Activated naive CD4-positive, alpha-beta T cell treated with anti-CD3 and anti-CD28 coated beads, Interleukin-2, amount 10 ng/mL, durations not matched to agents 7 days and 5 days (primary cell): Measurements from ENCODE around the gene UBR1.
A peak's percentile ranks its signal among the peaks of the same experiment; 100 is the strongest.

Source experiments
- CTCF ChIA-PET: fragments of 350-600 bp; sonication (Branson Sonifier 250); formaldehyde crosslinking; loops from one replicate; lab custom pipeline; 2021; ENCODE audit warnings: antibody characterized with exemption; lab: Charles Lee
- DNase-seq: peaks from one replicate; pipeline ENCODE4 v3.0.0-alpha.2; 2020
- H3K27ac Mint-ChIP-seq: one replicate; pipeline ENCODE4 v1.8.0; 2021; ENCODE audit warnings: mild to moderate bottlenecking, moderate library complexity, mixed read lengths
- H3K27me3 Mint-ChIP-seq: one replicate; pipeline ENCODE4 v1.8.0; 2021; ENCODE audit warnings: mild to moderate bottlenecking, mixed read lengths
- H3K36me3 Mint-ChIP-seq: one replicate; pipeline ENCODE4 v1.8.0; 2021; ENCODE audit warnings: mixed read lengths
- H3K4me1 Mint-ChIP-seq: one replicate; pipeline ENCODE4 v1.8.0; 2021; ENCODE audit warnings: mixed read lengths
- H3K4me3 Mint-ChIP-seq: one replicate; pipeline ENCODE4 v1.8.0; 2021; ENCODE audit warnings: mild to moderate bottlenecking, moderate library complexity, mixed read lengths
- H3K9me3 Mint-ChIP-seq: one replicate; pipeline ENCODE4 v1.8.0; 2021; ENCODE audit warnings: mixed read lengths

UBR1 gene

DNA sequence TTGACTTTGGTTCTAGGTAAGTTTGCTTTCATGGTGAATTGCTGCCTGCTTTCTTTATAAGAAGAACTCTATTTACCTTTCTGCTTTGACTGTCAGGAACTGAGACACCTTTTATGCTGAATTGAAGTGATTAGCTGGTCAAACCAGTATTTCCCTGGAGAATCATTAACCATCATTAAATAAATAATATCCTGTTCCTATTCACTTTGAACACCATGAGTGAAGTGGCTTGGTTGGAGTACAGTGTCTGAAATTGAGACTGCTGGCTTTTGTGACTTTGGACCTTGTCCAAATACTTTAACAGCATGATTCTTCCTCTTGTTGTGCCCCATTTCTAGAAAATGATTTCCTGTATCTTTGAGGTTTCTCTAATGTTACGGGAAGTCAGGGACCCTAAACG lies 21.9 kb upstream of the UBR1 start:
- Mint-ChIP-seq H3K36me3 (peaks cover 4% of the 10 kb centered on the region), H3K27me3 (peaks cover 43% of the 10 kb centered on the region), H3K4me3 (no peak overlapping the region), H3K9me3 (peaks cover 5% of the 10 kb centered on the region), H3K27ac (no peak overlapping the region), H3K4me1 (peaks cover 24% of the 10 kb centered on the region)
- CTCF ChIA-PET = no interaction called here
- DNase-seq = no peak

DNA sequence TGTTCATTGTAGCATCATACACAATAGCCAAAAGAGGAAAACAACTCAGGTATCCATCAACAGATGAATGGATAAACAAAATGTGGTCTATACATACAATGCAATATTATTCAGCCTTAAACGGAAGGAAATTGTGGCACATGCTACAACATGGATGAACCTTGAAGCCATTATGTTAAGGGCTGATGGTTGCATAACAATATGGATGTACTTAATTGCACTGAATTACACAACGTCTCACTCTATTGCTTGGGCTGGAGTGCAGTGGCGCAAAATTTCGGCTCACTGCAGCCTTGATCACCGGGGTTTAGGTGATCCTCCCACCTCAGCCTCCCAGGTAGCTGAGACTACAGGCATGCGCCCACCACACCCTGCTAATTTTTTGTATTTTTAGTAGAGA lies 20.5 kb upstream of the UBR1 start:
- H3K27ac Mint-ChIP-seq = no peak overlapping the region
- H3K4me3 Mint-ChIP-seq = no peak overlapping the region
- DNase-seq = no peak
- H3K4me1 Mint-ChIP-seq = peaks cover 28% of the 10 kb centered on the region
- H3K36me3 Mint-ChIP-seq = peaks cover 4% of the 10 kb centered on the region
- peaks cover 46% of the 10 kb centered on the region for H3K27me3 Mint-ChIP-seq
- CTCF ChIA-PET = no interaction called here
- H3K9me3 Mint-ChIP-seq = peaks cover 5% of the 10 kb centered on the region

DNA sequence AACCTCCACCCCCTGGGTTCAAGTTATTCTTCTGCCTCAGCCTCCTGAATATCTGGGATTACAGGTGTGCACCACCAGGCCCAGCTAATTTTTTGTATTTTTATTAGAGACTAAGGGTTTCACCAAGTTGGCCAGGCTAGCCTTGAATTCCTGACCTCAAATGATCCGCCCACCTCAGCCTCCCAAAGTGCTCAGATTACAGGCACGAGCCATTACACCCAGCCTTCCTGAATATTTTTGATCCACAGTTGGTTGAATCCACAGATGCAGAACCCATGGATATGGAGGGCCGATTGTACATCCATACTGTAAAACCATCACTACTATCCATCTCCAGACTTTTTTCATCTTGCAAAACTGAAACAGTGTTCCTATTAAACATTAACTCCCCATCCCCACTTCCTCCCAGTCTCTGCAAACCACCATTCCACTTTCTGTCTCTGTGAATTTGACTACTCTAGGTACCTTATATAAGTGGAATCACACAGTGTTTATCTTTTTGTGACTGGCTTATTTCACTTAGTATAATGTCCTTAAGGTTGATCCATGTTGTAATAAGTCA lies 19.3 kb upstream of the UBR1 start:
- peaks cover 4% of the 10 kb centered on the region for H3K36me3 Mint-ChIP-seq
- no peak overlapping the region for H3K4me3 Mint-ChIP-seq
- H3K27me3 Mint-ChIP-seq = peaks cover 46% of the 10 kb centered on the region
- H3K9me3 Mint-ChIP-seq = peaks cover 5% of the 10 kb centered on the region
- H3K27ac Mint-ChIP-seq = no peak overlapping the region
- CTCF ChIA-PET = no interaction called here
- H3K4me1 Mint-ChIP-seq = peaks cover 28% of the 10 kb centered on the region
- no peak for DNase-seq

DNA sequence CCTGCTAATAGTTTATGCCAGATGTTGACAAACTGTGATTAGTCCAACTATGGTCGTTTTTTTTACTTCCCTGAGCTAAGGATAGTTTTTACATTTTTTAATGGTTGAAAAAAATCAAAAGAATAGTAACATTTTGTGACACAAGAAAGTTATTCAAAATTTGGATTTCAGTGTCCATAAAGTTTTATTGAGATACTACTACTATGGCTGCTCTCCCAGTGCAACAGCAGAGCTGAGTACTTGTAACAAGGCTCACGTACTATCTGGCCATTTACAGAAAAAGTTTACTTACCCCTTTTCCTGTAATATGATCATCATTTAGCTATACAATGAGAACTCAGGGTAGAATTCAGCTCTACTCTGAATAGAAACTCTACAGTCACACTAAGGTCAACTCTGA lies 16.0 kb upstream of the UBR1 start:
- peaks cover 4% of the 10 kb centered on the region for H3K36me3 Mint-ChIP-seq
- H3K27me3 Mint-ChIP-seq = peaks cover 53% of the 10 kb centered on the region
- no peaks in the 10 kb centered on the region for H3K9me3 Mint-ChIP-seq
- DNase-seq = no peak
- H3K4me1 Mint-ChIP-seq = peaks cover 24% of the 10 kb centered on the region
- CTCF ChIA-PET = interaction anchor here (1.1 kb wide), 1 partner anchor 10 kb away, joined by 4 read pairs; no protein-coding TSS in a partner anchor
- H3K4me3 Mint-ChIP-seq = peak overlapping the region; percentile 87
- H3K27ac Mint-ChIP-seq = no peak overlapping the region

DNA sequence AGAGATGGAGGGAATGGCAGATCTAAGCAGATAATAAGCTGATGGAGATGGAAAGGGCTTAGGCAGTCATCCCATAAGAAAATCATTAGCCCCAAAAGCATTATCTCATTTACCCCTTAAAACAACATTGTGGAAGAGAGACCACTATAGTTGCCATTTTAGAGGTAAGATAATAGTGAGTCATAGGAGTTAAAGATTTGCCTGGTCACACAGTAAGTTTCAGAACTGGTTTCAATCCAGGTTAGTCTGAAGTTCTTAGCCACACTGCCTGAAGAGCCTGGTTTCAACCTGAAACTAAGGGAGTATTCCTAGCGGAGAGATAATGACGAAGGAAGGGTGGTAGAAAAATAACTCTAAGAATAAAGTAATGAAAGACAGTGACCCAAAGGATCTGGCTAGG lies 13.0 kb upstream of the UBR1 start:
- H3K27me3 Mint-ChIP-seq = peaks cover 65% of the 10 kb centered on the region
- DNase-seq = no peak
- H3K27ac Mint-ChIP-seq = no peak overlapping the region
- peaks cover 19% of the 10 kb centered on the region for H3K4me1 Mint-ChIP-seq
- H3K36me3 Mint-ChIP-seq = peaks cover 2% of the 10 kb centered on the region
- H3K9me3 Mint-ChIP-seq = no peaks in the 10 kb centered on the region
- H3K4me3 Mint-ChIP-seq = no peak overlapping the region
- CTCF ChIA-PET = no interaction called here

DNA sequence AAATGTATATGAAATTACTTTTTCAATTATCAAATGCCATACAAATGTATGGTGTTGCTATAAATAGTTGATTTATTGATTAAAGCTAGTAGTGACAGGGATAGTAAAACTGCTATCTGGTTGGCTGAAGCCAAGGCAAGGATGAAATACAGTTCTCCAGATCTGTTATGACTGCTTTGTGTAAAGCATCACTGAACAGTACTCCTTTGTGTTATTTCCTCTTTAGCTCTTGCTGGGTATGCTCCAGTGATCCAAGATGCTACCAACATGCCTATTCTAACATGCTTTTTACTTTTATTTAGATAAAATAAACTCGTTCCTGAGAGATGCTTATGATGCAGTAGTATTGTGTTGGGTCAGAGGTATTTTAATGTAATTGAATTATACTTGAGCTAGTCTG lies 12.4 kb upstream of the UBR1 start:
- DNase-seq = no peak
- Mint-ChIP-seq H3K36me3 (peaks cover 2% of the 10 kb centered on the region), H3K4me3 (no peak overlapping the region), H3K9me3 (no peaks in the 10 kb centered on the region), H3K27me3 (peaks cover 65% of the 10 kb centered on the region), H3K27ac (no peak overlapping the region), H3K4me1 (peaks cover 14% of the 10 kb centered on the region)
- CTCF ChIA-PET = no interaction called here

DNA sequence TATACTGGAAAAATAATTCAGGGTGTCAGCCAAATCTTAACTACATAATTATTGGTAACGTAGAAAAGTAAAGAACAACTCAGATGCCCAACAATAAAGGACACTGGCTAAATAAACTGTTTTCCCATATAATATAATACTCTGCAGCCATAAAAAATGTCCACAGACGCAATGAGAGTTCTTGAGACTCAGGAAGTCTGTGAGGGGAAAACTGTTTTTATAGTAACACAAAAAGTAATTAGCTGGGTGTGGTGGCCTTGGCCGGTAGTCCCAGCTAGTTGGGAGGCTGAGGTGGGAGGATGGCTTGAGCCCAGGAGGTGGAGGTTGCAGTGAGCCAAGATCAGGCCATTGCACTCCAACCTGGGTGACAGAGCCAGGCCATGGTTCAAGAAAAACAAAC lies 5.5 kb upstream of the UBR1 start:
- Mint-ChIP-seq H3K27me3 (peaks cover 26% of the 10 kb centered on the region), H3K27ac (no peak overlapping the region), H3K4me1 (peaks cover 5% of the 10 kb centered on the region), H3K36me3 (no peaks in the 10 kb centered on the region), H3K9me3 (no peaks in the 10 kb centered on the region), H3K4me3 (no peak overlapping the region)
- CTCF ChIA-PET = interaction anchor here (1.7 kb wide), 1 partner anchor 11 kb away, joined by 4 read pairs; no protein-coding TSS in a partner anchor
- no peak for DNase-seq

DNA sequence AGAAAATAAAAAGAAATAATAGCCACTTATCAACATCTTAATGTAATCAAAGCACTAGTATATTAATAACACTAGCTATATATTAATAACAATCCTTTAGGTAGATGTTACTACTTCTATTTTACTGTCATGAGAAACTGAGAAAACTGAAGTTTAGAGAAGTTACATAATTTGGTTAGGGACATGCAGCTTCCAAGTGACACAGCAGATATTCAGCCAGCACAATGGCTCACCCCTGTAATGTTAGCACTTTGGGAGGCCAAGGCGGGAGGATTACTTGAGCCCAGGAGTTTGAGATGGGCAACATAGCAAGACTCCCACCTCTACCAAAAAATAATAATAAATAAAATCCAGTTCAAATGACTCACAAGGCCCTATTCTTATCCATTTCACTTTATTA lies 1.9 kb upstream of the UBR1 start:
- peaks cover 33% of the 10 kb centered on the region for H3K4me1 Mint-ChIP-seq
- peaks cover 9% of the 10 kb centered on the region for H3K27me3 Mint-ChIP-seq
- no peak overlapping the region for H3K27ac Mint-ChIP-seq
- no peak for DNase-seq
- peaks cover 24% of the 10 kb centered on the region for H3K36me3 Mint-ChIP-seq
- no peaks in the 10 kb centered on the region for H3K9me3 Mint-ChIP-seq
- no peak overlapping the region for H3K4me3 Mint-ChIP-seq
- CTCF ChIA-PET = interaction anchor here (1.1 kb wide), 1 partner anchor 10 kb away, joined by 3 read pairs; no protein-coding TSS in a partner anchor

DNA sequence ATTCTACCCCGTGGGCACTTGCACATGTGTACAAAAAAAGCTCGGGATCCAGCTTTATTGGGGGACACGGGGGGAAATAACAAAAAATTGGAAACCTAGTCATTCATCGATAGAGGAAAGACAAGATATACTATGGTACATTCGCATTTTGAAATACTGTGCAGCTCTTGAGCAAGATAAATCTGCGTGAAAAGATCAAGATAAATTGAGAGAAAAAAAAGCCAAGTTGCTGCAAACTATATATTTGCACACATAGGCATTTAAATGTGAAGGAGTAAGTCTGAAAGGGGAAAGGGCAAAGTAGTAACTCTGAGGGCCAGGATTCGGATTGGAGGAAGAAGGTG lies 620 bp upstream of the UBR1 start:
- CTCF ChIA-PET = interaction anchor here (0.9 to 1.0 kb wide), 2 partner anchors 77 to 82 kb away, joined by 3 read pairs; no protein-coding TSS in a partner anchor
- Mint-ChIP-seq H3K4me1 (peaks cover 42% of the 10 kb centered on the region), H3K27ac (peak overlapping the region; percentile 97), H3K9me3 (no peaks in the 10 kb centered on the region), H3K27me3 (peaks cover 6% of the 10 kb centered on the region), H3K4me3 (peak overlapping the region; percentile 84), H3K36me3 (peaks cover 33% of the 10 kb centered on the region)
- no peak for DNase-seq

DNA sequence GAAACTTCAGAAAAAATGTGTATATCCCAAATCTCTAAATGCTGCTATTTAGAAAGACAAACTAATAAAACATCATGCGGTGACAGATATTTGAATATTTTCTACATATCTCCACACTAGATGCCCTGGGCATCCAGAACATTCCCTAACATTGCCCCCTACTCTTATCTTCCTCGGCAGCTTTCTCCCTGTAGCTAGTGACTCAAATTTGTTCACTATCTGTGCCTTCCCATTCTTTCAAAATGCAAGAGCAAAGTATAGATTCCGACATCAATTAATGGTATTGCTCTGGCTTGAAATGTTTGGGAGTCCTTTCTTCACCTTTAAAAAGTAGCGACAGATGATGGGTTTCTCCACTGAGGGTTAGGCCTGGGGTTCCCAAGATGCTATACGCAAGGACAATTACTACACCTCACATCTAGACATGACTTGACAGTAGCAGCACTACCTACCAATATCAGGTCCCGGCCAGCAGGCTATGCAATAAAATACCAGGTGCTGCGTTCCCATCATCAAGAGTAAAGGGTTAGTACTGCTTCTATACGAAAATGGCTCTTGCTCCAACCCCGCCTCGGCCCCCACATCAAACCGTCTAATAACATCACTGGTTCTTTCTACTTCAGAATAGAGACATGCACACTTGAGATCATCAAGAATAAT lies 631 bp downstream of the UBR1 start:
- no peaks in the 10 kb centered on the region for H3K9me3 Mint-ChIP-seq
- peak overlapping the region; percentile 84 for H3K4me3 Mint-ChIP-seq
- H3K27me3 Mint-ChIP-seq = no peaks in the 10 kb centered on the region
- peaks cover 44% of the 10 kb centered on the region for H3K36me3 Mint-ChIP-seq
- CTCF ChIA-PET = interaction anchor here (1.4 kb wide), 1 partner anchor 80 kb away, joined by 3 read pairs; the partner anchor contains the start of gene CCNDBP1
- peak; percentile 55 for DNase-seq
- H3K27ac Mint-ChIP-seq = peak overlapping the region; percentile 97
- peaks cover 51% of the 10 kb centered on the region for H3K4me1 Mint-ChIP-seq

DNA sequence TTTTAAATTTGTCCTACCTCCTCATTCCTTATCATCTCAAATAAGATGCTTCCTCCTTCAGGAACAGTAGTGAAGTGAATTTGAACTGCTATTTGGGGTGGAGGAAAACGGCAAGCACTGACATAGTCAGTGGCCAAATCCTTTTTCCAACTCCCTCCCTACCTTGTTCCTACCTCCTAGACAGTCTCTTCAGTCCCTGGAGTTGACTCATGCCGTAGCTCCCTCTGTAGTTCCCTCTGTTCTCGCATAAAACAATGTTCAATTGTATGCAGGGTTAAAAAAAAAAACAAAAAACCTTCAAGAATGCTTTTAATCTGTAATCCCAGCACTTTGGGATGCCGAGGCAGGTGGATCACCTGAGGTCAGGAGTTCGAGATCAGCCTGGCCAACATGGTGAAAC lies 1.4 kb downstream of the UBR1 start:
- CTCF ChIA-PET = interaction anchor here (0.6 to 1.4 kb wide), 3 partner anchors 81 to 285 kb away, joined by 3 read pairs; partner anchors contain the start of gene CCNDBP1
- Mint-ChIP-seq H3K9me3 (no peaks in the 10 kb centered on the region), H3K36me3 (peaks cover 48% of the 10 kb centered on the region), H3K27me3 (no peaks in the 10 kb centered on the region), H3K4me3 (peak overlapping the region; percentile 40), H3K27ac (no peak overlapping the region), H3K4me1 (peaks cover 55% of the 10 kb centered on the region)
- no peak for DNase-seq

DNA sequence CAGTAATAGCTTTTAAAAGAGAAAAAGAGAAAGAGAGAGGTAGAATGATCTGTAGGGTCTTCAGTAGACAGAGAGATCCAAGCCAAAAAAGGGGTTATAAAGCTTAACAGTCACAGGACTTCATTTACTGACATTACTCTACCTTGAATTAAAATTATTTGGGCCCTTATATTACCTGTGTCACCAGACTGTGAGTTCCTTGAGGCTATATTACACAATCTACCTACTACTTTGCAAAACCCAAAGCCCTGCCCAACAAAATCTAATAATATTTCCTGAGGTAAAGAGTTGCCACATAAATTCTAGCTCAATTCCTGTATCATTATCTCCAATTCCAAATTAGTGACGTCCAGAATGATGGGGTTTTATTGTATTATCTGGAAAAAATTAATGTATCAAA lies 1.9 kb downstream of the UBR1 start:
- Mint-ChIP-seq H3K27ac (no peak overlapping the region), H3K4me1 (peaks cover 55% of the 10 kb centered on the region), H3K9me3 (no peaks in the 10 kb centered on the region), H3K27me3 (no peaks in the 10 kb centered on the region), H3K36me3 (peaks cover 48% of the 10 kb centered on the region), H3K4me3 (no peak overlapping the region)
- DNase-seq = no peak
- CTCF ChIA-PET = interaction anchor here (0.6 to 1.4 kb wide), 4 partner anchors 81 to 284 kb away, joined by 3 read pairs; partner anchors contain the start of gene CCNDBP1

DNA sequence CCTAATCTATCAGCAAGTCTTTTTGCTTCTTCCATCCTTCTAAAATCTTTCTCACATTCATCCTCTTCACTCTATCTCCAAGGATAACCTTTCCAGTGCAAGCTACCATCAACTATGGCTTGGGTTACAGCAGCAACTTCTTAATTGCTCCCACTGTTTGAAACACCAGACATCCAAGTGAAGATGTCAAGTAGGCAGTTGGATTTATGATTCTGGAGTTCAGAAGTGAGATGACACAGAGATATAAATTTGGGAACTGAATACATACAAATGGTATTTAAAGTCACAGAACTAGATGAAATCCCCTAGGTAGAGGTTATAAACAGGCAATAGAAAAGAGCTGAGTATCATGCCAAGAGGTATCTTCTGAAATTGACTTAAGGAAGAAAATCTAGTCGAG lies 3.7 kb downstream of the UBR1 start:
- no peak overlapping the region for H3K27ac Mint-ChIP-seq

DNA sequence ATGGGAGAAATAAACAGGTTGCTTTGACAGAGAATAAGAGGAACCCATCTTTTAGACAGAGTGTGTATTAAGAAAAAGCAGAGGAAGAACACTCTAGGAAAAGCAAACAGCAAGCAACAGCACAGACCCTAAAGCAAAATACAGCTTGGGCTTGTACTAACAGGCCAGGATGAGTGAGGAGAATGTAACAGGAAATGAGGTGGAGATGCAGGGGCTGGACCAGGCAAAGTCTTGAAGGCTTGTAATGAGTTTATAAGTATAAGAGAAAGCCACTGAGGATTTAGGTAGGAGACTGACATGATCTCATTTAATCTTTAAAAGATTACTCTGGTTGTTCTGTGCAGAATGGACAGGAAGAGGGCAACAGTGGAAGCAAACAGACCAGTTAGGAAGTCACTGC lies 4.9 kb downstream of the UBR1 start:
- H3K4me3 Mint-ChIP-seq = no peak overlapping the region
- CTCF ChIA-PET = no interaction called here
- no peak for DNase-seq

More for the DNA sequence above, 3.7 kb downstream of the UBR1 start:
- peaks cover 61% of the 10 kb centered on the region for H3K4me1 Mint-ChIP-seq
- H3K27me3 Mint-ChIP-seq = no peaks in the 10 kb centered on the region
- CTCF ChIA-PET = no interaction called here
- H3K9me3 Mint-ChIP-seq = no peaks in the 10 kb centered on the region
- no peak for DNase-seq
- peaks cover 54% of the 10 kb centered on the region for H3K36me3 Mint-ChIP-seq
- H3K4me3 Mint-ChIP-seq = no peak overlapping the region

More for the DNA sequence above, 4.9 kb downstream of the UBR1 start:
- Mint-ChIP-seq H3K27ac (peak overlapping the region; percentile 47), H3K27me3 (no peaks in the 10 kb centered on the region), H3K4me1 (peaks cover 52% of the 10 kb centered on the region), H3K9me3 (no peaks in the 10 kb centered on the region), H3K36me3 (peaks cover 60% of the 10 kb centered on the region)
